Measurements from ENCODE around the gene ATP5F1B. TPM values are rescaled to one million over a fixed set of nuclear protein-coding genes. Genes with fewer than 3 reads are reported as not detected.

Gene ATP5F1B
- total RNA-seq, 1 donor from 2014 or later, result 319 TPM

DNA sequence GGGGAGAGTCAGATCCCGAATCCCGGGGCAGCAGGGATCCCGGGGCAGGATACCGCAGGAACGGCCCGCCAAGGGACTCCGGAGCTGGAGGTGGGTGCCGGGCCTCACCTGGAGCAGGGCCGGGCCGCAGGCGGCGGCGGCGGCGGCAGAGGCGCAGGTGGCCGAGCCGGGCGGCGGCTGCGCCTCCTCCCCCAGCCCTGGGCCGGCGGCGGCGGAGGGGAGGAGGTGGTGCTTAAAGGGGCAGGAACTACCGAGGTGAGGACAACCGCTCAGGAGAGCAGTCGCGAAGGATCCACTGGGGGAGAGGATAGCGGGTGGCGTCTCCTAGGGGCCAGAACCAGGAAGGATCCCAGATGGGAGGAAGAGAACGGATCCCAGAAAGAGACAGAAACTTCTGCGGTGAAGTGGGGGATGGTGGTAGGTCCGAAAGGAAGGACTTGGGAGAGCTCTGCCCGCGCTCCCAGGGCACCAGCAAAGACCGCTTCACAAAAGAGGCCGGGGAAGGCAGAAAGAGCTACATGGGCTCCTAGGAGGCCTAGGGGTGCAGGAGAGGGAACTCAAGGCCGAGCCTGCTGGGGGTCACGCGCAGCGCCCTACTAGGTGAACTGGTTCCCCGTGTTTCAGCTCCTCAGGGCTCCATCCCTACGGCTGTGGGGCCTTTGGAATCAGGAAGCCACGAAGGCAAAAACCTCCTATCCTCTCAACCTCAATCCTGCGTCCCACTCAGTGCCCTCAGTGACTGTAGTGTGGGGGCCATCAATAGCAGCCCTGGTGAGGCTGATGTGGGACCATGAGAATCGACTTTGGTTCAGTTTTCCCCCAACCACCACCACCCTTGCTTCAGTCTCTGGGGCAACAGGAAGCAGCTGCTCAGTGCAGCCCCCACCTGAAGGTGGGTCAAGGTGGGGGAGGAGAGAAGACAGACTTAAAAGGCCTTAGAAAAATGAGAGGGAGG, 10.7 kb downstream of the ATP5F1B start:
- H3K36me3 ChIP-seq, result peaks cover 27% of the 10 kb centered on the region
- no peaks in the 10 kb centered on the region for H3K27me3 ChIP-seq (ENCODE audit: low read depth)
- peak; percentile 79 for DNase-seq
- intact Hi-C loops (cut with DNase I), result no loop called here
- H3K9me3 ChIP-seq, result no peaks in the 10 kb centered on the region
- peaks cover 60% of the 10 kb centered on the region for H3K4me1 ChIP-seq
- H3K4me3 ChIP-seq, result peak overlapping the region; percentile 92
- peak; percentile 61 to 68 for ATAC-seq
- H3K27ac ChIP-seq, result peak overlapping the region; percentile 91
- TF ChIP-seq, protein P1, sequence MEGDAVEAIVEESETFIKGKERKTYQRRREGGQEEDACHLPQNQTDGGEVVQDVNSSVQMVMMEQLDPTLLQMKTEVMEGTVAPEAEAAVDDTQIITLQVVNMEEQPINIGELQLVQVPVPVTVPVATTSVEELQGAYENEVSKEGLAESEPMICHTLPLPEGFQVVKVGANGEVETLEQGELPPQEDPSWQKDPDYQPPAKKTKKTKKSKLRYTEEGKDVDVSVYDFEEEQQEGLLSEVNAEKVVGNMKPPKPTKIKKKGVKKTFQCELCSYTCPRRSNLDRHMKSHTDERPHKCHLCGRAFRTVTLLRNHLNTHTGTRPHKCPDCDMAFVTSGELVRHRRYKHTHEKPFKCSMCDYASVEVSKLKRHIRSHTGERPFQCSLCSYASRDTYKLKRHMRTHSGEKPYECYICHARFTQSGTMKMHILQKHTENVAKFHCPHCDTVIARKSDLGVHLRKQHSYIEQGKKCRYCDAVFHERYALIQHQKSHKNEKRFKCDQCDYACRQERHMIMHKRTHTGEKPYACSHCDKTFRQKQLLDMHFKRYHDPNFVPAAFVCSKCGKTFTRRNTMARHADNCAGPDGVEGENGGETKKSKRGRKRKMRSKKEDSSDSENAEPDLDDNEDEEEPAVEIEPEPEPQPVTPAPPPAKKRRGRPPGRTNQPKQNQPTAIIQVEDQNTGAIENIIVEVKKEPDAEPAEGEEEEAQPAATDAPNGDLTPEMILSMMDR (IDR thresholded peaks at IDR 0.05), result peak; percentile 40

DNA sequence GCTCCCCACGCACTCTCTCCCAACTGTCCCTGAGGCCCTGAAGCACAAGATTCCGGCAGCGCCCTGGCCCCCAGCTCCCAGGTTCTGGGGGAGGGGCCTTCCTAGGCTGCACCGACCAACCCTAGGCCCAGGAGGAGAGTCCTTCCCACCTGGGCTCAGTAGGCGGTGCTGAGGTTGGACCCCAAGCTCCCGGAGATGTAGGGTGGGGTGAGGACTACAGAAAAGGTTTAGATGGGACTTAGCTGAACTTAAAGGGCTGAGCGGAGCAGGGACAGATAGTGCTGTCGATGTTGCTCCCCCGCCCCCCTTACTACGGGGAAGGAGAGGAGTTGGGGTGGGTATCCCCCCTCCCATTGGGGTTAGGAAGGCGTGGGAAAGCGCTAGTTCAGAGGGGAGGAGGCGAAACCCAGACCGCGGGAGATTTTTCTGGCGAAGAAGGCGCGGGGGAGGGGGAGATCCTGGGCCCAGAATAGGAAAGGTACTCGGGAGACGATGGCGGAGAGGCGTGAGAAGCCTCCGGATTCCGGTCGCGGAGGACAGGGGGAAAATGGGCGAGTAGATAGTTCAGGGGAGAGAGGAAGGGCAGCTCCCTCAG, 11.4 kb downstream of the ATP5F1B start:
- DNase-seq (peak; percentile 75), ATAC-seq (peak; percentile 9 to 44)
- peaks cover 19% of the 10 kb centered on the region for H3K36me3 ChIP-seq
- H3K9me3 ChIP-seq, result no peaks in the 10 kb centered on the region
- TF ChIP-seq, protein P1 (IDR thresholded peaks at IDR 0.05), result no peak
- peaks cover 60% of the 10 kb centered on the region for H3K4me1 ChIP-seq
- peak overlapping the region; percentile 92 for H3K4me3 ChIP-seq
- peak overlapping the region; percentile 91 for H3K27ac ChIP-seq
- intact Hi-C loops (cut with DNase I), result no loop called here
- H3K27me3 ChIP-seq (ENCODE audit: low read depth), result no peaks in the 10 kb centered on the region

DNA sequence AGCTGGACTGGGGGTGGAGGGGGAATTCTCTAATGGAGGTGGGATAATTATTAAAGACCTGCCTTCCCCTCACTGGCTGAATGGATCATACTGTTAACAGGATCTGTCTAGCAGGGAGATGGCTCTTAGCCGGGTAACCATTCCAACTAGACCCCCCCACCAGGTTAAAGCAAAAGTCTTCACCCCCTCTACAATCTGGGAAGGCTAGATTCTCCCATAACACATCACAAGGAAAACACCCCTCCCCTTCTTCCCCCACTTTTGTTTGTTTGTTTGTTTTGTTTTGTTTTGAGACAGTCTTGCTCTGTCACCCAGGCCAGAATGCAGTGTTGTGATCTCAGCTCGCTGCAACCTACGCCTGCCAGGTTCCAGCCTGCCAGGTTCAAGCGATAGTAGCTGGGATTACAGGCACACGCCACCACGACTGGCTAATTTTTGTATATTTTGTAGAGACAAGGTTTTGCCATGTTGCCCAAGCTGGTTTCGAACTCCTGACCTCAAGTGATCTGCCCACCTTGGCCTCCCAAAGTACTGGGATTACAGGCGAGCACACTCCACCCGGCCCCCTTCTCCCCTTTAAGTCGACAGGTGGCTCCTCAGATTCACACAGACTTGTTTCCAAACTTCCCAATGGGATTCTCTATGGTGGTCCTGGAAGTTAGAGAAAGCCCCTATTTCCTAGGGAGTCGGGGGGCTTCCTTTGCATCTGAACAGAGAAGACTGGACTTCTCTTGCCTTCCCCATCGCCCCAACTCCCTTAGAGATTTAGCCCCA, 12.1 kb downstream of the ATP5F1B start:
- intact Hi-C loops (cut with DNase I), result no loop called here
- Histone ChIP-seq H3K36me3 (peaks cover 12% of the 10 kb centered on the region), H3K9me3 (no peaks in the 10 kb centered on the region), H3K27ac (peak overlapping the region; percentile 91), H3K4me3 (peak overlapping the region; percentile 92), H3K4me1 (peaks cover 60% of the 10 kb centered on the region), H3K27me3 (ENCODE audit: low read depth) (no peaks in the 10 kb centered on the region)
- DNase-seq, result no peak
- TF ChIP-seq, protein P1 (IDR thresholded peaks at IDR 0.05), result no peak
- ATAC-seq, result no peak

DNA sequence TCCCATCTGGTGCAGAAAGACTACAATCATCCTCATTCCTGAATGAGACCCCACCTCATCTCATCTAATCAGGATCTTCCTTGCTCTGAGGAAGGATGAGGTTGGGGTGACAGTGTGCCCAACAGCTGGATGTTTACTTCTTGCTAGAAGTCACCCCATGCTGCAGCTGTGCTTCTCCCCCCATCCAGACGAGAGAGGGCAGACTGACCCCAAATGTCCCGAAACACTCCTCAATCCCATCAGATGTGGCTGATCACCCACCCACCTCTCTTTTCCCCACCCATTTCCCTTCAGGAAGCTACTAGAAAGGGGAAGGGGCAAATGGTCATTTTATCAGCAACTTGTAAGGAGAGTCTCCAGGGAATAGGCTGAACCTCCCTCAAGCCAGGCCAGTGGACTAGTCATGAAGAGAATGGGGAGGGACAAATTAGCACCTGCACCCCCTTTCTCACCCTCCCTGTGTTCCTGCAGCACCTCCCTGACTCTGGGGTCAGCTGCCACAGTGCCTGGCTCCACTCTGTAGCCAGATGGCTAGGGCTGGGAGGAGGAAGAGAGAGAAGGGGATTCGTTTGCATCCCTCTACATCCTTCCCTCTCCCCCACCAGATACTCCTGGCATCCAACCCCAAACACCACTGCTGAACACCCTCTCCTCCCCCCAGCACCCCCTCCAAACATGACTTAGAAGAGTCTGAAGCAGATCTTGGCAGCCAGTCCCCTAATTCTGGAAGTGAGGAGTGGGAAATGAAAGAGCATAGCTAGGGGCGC, 12.9 kb downstream of the ATP5F1B start:
- Histone ChIP-seq H3K9me3 (no peaks in the 10 kb centered on the region), H3K4me1 (peaks cover 62% of the 10 kb centered on the region), H3K27ac (peak overlapping the region; percentile 34), H3K4me3 (peak overlapping the region; percentile 39), H3K36me3 (peaks cover 5% of the 10 kb centered on the region), H3K27me3 (ENCODE audit: low read depth) (no peaks in the 10 kb centered on the region)
- TF ChIP-seq, protein P1 (IDR thresholded peaks at IDR 0.05), result no peak
- ATAC-seq (no peak), DNase-seq (no peak)
- intact Hi-C loops (cut with DNase I), result no loop called here
